ENCODE measurements around the gene ING1. TPM values are rescaled to one million over a fixed set of nuclear protein-coding genes. Genes with fewer than 3 reads are reported as not detected.

Gene ING1
- total RNA-seq, 1 experiment from 2014 or later: 21.7 TPM

DNA sequence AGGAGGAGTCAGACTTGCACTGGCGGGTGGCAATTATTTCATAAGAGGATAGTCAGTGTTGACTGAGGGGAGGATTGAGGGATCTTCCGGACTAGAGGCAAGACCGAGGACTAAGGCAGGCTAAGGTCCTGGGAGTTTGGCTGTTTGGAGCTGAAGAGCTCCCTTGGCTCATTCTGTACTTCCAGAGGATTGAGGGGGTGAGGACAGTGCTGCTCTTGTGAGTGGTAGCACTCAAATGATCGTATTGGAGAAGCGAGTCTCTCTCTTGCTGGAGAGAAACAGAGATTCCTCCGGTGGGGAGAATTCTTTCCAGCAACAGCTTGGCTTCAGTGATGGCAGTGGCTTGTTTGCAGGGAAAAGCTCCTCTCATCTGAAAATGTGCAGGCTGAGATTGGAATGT is 47.1 kb downstream of the ING1 start:
- H3K4me3 ChIP-seq (ENCODE audit: insufficient read depth, low read depth, low read length): no peak overlapping the region
- H3K36me3 ChIP-seq (replicated peaks; ENCODE audit: control insufficient read depth, insufficient read depth, low read length): no peaks in the 10 kb centered on the region
- no peak for DNase-seq
- no peaks in the 10 kb centered on the region for H3K27me3 ChIP-seq (ENCODE audit: control insufficient read depth, insufficient read depth, low read length)

- Histone ChIP-seq H3K36me3 (replicated peaks; ENCODE audit: control insufficient read depth, insufficient read depth, low read length) (no peaks in the 10 kb centered on the region), H3K27me3 (ENCODE audit: control insufficient read depth, insufficient read depth, low read length) (no peaks in the 10 kb centered on the region), H3K4me3 (ENCODE audit: insufficient read depth, low read depth, low read length) (no peak overlapping the region)
- no peak for DNase-seq
Observed at GRCh38 chr13:110766671-110767430, 53.4 kb downstream of the ING1 start.

DNA sequence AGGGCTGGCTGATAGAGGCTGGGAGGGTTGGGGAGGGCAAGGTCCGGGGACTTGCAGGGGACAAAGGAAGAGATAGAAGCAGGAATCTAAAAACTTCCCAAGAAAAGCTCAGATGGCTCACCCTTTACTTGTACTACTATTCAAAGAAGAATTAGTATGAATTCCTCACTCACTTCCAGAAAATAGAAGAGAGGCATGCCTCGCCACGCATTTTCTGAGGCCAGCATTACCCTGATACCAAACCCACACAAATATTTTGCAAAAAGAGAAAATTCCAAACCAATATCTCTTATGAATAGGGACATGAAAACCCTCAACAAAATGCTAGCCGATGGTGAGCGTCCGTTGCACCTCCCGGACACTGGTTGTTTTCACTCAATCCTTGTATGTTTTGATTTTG is 54.0 kb downstream of the ING1 start:
- DNase-seq: no peak
- H3K4me3 ChIP-seq (ENCODE audit: insufficient read depth, low read depth, low read length): no peak overlapping the region
- H3K36me3 ChIP-seq (replicated peaks; ENCODE audit: control insufficient read depth, insufficient read depth, low read length): no peaks in the 10 kb centered on the region
- no peaks in the 10 kb centered on the region for H3K27me3 ChIP-seq (ENCODE audit: control insufficient read depth, insufficient read depth, low read length)

DNA sequence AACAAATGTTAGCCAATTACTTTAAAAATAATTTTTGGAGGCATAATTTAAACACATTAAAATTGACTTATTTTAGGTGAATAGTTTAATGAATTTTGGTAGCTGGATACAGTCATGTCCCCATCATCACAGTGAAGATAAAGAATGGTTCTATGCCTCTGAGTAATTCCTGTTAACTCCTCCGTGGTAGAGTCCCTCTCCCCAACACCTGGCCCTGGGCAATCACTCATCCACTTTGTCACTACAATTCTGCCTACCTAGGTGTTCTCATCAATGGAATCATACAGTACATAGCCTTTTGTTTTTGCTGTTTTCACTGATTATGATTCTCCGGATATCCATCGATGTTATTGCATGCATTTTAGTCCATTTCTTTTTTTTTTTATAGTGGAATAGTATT is 55.6 kb downstream of the ING1 start:
- Histone ChIP-seq H3K4me3 (ENCODE audit: insufficient read depth, low read depth, low read length) (no peak overlapping the region), H3K27me3 (ENCODE audit: control insufficient read depth, insufficient read depth, low read length) (no peaks in the 10 kb centered on the region), H3K36me3 (replicated peaks; ENCODE audit: control insufficient read depth, insufficient read depth, low read length) (no peaks in the 10 kb centered on the region)
- no peak for DNase-seq

DNA sequence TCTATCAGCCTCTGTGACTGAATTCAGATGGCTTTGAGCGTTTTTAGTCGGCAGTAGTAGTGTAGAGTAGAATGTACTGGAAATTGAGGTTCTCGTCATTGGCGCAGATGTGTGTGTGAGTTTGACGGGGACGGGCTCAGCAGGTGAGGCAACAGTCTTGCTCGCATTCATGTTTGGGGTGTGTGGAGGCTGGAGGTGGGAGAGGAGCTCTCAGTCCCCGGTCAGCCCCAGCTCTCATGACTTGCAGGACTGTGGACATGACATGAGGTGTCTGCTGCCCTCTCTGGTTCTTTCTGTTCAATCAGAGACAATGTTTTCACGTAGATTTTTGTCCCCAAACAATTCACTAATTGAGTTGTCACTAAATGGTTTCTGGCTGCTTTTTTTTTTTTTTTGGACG is 57.2 kb downstream of the ING1 start:
- Histone ChIP-seq H3K27me3 (ENCODE audit: control insufficient read depth, insufficient read depth, low read length) (no peaks in the 10 kb centered on the region), H3K4me3 (ENCODE audit: insufficient read depth, low read depth, low read length) (no peak overlapping the region), H3K36me3 (replicated peaks; ENCODE audit: control insufficient read depth, insufficient read depth, low read length) (no peaks in the 10 kb centered on the region)
- no peak for DNase-seq

GRCh38 chr13:110771194-110771593 is 57.7 kb downstream of the ING1 start:
- H3K36me3 ChIP-seq (replicated peaks; ENCODE audit: control insufficient read depth, insufficient read depth, low read length): no peaks in the 10 kb centered on the region

GRCh38 chr13:110772091-110772984 is 58.8 kb downstream of the ING1 start:
- H3K27me3 ChIP-seq (ENCODE audit: control insufficient read depth, insufficient read depth, low read length): no peaks in the 10 kb centered on the region
- no peaks in the 10 kb centered on the region for H3K36me3 ChIP-seq (replicated peaks; ENCODE audit: control insufficient read depth, insufficient read depth, low read length)
- H3K4me3 ChIP-seq (ENCODE audit: insufficient read depth, low read depth, low read length): no peak overlapping the region
- no peak for DNase-seq

More at GRCh38 chr13:110771194-110771593, 57.7 kb downstream of the ING1 start:
- DNase-seq: no peak
- Histone ChIP-seq H3K27me3 (ENCODE audit: control insufficient read depth, insufficient read depth, low read length) (no peaks in the 10 kb centered on the region), H3K4me3 (ENCODE audit: insufficient read depth, low read depth, low read length) (no peak overlapping the region)

Other genes starting within 250 kb of the ING1 start
- gene RAB20, start 152.0 kb upstream of the ING1 start, total RNA-seq (2014; rRNA removed; shearing (Covaris generic)): 12.1 and 20.8 TPM in 2 replicates
- 21.0 and 22.8 TPM in 2 replicates for gene NAXD, start 98.2 kb upstream of the ING1 start, total RNA-seq (2014; rRNA removed; shearing (Covaris generic))
- 40.0 and 44.3 TPM in 2 replicates for gene CARS2, start 7.6 kb upstream of the ING1 start, total RNA-seq (2014; rRNA removed; shearing (Covaris generic))
- 108 and 150 TPM in 2 replicates for gene ANKRD10, start 201.4 kb downstream of the ING1 start, total RNA-seq (2014; rRNA removed; shearing (Covaris generic))